IPS DF 4.7 (cell line): ENCODE measurements around the gene S100A5.

Source experiments
- DNase-seq: peaks from one replicate; pipeline ENCODE4 v3.0.0-alpha.2; 2013; ENCODE audit warnings: low spot score; ENCODE audit errors: extremely low read depth

The S100A5 gene

DNA sequence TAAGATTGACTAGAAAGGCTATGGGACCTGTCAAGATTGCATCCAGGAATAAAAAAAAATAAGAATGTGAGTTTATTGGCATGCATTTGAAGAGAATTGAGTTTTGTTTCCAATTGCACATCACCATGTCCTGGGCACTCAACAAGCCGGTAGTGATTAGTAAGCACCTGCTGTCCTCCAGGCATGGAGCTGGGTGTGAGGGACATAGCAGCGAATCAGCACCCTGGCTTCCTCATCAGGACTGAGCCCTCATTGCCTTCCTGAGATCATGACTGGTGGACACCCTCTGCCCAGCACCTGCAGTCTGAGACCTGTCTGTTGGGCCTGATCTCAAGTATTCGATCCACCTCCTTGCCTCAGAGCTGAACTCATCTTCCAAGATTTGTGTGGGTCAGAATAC is 31.7 kb downstream of the S100A5 start:
- DNase-seq = no peak

DNA sequence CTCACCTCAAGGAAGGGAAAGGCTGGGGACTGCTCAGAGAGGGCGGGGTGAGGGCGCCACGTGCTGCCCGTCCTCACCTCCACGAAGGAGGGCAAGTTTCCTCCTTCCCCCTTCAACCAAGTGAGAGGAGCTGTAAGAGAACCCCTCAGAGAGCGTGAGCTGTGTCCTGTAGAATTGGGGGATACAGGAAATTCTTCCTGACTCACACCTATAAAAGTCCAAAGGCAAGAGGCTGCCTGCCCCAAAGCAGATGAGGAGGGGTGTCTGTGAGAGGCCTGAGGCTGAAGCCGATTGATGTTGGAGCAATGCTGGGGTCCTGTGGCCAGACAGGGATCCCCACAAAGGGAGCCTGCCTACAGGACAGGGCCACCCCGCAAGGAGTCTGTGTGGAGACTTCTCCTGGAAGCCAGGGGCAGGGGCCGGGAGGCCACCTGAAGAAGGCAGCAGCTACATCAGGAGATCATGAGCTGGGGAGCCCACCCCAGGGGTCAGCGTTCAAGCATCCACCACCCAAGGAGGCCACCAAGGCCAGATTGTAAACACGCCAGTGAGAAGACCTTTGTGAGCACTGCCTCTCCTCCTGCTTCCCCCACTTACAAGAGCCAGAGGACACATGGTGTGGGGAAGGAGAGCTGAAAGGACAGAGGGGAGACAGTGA is 32.7 kb downstream of the S100A5 start:
- no peak for DNase-seq

DNA sequence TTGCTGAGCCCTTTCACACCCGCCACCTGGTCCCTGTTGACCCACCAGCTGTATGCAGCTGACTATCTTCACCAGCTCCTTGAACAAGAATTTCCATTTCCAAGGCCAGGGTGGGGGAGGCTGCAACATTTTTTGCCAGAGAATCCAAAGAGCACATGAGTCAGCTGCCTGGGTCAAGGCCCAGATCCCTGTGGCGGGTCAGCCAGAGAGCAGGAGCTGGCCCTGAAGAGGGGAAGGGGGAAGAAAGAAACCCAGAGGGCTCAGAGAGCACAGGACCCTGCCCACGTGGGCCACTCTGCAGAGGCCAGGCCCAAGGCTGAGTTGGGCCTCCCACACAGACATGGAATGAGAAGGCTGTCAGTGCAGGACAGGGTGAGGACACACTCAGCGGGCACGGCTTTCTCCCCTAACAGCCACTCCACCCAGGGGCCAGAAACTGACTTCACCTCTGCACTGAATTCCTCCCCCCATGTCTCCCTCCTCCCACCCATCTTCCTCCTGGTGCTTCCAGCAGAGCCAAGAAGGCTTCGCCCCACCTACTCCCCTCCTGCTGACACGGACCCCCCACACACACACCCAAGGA is 33.8 kb downstream of the S100A5 start:
- no peak for DNase-seq

DNA sequence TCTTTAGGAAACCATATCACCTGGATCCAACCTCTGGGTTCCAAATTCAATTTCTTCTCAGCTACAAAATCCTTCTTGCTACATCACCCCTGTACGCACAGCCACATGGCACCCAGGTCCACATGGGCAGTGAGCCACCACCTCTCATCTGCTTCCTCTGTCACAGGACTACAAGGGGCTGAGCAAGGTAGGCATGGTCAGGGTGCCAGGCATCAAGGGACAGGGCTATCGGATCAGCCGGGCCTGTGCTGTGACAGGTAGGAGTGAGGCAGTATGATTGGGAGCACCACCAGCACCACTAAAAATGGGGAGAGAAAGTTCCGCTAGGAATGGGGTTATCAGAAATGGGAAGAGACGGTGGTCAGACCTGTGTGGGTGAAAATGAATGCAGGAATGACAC is 34.3 kb downstream of the S100A5 start:
- no peak for DNase-seq

DNA sequence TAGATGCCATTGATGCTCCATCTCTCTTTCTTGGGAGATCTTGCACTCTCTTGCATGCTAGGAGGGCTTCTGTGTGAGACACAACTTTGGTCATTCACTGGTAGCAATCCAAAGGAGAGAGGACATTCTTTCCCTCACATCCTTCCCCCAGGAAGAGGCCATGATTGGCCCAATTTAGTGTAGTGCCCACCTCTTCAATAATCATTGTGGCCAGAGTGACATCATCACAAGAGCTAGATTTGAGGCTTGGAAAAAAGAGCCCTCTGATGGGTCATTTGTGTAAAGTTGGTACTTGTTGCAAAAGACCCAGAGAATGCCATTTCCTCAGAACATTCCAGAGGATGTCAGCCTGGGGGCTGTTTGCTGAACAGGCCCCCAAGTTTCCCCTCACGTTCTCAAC is 35.2 kb downstream of the S100A5 start:
- no peak for DNase-seq

DNA sequence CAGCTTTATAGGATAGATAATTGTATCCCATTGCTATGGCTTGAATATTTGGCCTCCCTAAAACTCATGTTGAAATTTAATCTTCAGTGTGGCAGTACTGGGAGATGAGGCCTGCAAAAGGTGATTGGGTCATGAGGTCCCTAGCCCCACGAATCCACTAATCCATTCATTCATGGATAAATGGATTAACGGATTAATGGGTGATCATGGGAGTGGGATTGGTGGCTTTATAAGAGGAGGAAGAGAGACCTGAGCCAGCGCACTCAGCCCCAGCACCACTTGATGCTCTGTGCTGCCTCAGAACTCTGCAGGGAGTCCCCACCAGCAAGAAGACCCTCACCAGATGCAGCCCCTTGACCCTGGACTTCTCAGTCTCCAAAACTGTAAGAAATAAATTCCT is 37.0 kb downstream of the S100A5 start:
- DNase-seq = no peak

DNA sequence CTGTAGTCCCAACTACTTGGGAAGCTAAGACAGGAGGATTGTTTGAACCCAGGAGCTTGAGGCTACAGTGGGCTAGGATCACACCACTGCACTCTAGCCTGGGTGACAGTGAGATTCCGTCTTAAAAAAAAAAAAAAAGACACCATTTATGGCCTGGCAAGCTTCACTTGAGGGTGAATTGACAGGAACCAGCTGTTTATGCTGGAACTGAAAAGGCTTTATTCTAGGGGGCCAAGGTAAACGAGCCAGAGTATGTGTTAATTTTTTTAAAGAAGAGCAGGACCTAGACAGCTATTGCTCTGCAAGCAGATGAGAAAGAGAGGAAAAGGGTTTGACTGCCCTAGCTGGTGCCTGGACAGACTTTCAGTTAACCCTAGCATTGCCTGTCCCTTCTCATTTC is 42.0 kb downstream of the S100A5 start:
- no peak for DNase-seq

DNA sequence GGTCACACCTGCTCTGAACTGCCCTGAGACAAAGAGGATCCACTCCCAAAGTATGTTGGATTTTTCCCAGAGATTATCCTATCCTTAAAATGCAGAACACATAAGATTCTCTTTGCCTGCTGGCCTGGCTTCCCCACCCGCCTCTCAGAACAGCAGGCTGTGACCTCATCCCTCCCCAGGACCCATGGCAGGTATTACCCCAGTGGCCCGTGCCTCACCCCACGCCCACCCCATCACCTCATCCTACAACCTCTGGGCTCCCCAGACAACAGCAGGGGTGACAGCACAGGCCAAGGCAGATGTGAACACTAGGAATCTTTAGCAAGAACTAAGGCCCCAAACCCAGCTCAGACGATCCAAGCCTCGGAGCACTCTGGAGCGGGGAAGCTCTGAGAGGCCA is 45.2 kb downstream of the S100A5 start:
- DNase-seq = no peak

DNA sequence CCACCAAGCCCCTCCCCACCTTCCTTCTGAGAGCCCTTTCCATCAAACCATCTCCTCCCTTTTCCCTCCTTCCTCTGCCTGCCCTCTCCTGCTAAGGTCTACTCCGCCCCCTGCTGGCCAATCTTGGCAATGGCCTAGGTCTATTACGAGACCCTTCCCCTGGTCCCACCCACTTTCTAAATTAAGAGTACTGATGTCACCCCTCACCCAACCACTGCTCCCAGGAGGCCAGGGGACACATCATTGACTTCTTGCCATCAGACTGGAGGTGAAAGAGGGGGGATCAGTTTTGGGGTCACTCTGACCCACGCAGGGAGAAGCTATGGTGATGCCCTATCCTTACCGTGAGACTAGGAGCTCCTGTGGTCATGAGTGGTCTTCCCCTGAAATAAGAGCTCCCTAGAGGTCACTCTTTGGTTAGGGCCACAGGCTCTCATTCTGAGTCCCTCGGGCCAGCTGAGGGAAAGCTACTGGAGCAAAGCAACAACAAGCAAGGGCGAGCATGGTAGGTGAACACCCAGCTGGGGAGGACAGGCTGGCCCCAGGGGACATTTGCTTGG is 45.7 kb downstream of the S100A5 start:
- DNase-seq = peak; percentile 89

DNA sequence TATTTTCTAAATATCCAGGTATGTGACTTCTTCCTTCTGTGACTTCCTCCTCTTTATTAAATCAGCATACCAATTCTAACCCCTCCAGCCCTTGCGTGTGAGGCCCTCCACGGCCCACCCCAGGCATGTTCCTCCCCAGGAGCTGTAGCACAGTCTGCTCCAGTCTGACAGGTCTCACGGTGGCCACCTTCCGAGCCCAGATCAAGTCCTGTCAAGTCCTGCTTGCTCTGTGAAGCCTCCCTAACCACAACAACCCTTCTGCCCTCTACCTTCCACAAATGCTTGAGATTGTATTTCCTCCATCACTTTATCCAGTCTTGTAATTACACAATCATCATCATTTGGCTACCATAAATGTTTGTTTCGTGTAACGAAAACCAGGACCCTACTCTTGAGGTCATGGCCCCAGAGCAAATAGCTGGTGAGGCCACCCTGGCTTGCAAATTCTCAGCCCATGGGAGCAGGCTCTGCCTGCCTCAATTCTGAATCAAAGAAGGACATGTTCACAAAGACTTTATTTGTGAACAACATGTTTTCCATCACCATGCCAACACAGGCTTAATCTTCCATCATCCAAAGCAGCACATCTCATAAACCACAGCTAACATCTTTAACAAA is 47.3 kb downstream of the S100A5 start:
- DNase-seq = no peak

DNA sequence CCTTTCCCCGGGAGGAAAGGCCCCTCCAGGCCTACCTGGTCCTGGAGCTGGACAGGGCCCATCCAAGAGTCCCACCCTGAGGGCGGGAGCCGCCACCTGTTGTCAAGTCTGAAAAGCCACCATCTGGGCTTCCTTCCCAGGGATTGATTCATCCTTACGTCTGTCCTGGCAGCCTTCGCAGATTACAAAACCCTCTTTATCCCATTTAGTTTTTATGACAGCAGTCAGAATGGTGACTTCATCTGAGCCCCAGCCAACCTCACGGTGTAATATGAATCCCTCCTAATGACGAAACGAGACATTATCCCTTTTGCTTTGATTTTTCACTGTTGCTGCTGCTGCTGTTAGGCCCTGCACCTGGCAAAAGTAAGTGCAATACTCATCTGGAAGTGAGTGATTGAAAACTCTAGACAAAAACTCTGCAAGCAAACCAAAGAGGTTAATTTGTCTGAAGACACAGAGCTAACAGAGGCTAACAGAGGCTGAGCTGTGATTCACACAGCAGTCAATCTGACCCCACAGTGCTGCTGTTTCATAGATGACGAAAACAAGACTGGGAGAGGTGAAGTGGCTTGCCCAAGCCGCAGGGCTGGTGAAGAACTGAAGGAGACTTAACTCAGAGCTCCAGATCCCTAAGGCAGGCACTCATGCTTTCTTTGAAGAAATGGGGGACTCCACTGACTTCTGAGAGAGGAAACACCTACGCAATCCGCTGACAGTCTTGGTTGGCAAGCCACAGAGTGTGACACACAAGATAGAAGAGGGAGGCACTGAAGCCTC is 50.3 kb downstream of the S100A5 start:
- no peak for DNase-seq

DNA sequence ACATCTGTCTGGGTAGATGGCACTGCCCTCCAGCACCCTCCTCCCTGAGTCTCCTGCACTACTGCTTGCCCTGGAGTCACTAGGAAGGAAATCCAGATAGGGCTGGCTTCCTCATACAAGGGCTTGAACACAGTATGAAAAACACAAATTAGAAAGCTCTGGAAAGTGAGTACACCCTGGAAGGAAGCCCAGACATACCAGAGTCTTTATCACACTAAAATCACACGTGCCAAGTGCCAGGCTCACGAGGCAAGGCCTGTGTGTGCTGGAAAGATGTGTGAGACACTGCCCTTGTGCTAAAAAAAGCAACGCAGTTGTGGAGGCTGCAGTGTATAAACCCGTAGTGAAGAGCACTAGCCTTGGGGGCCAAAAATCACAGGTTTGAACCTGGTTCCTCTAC is 52.0 kb downstream of the S100A5 start:
- no peak for DNase-seq

DNA sequence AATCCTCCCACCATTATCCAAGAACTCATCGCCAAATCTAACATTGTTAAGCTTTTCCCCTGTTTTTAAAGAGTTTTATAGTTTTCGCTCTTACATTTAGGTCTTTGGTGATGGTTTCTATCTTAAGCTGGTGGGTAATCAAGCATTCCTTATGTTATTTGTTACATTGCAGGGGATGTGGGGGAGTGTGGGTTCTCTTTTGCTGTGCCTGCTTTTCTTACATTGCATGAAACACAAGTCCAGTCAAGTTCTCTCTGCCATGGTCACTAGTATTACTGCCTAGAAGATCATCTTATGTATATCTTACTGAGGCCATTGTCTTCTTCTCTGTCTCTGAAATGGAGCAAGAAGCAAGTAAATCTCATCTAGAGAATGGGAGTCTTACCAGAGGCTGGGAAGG is 53.0 kb downstream of the S100A5 start:
- no peak for DNase-seq
